Transverse colon (tissue), 4 donors: ENCODE data around the gene PDE4D.

ENCODE experiments used
- EP300 ChIP-seq: sonication (generic); formaldehyde crosslinking; IDR thresholded peaks from one replicate; pipeline ENCODE4 v1.6.1; 2017; ENCODE audit warnings: antibody characterized with exemption, low read depth
- POLR2A ChIP-seq: fragments of 450-650 bp; IDR thresholded peaks from one replicate; pipeline ENCODE4 v1.6.1; 2016; ENCODE audit warnings: antibody characterized with exemption, mild to moderate bottlenecking, moderate library complexity
- POLR2AphosphoS5 ChIP-seq, 3 donors: sonication (generic); formaldehyde crosslinking; IDR thresholded peaks; one replicate each; pipeline ENCODE4 v1.6.1; 2016; ENCODE audit warnings: antibody characterized with exemption in 3 of 3
- TF ChIP-seq, protein P1 (sequence below), 5 experiments: fragments of 200-600 bp in 3 of 5; fragments of 450-650 bp in 2 of 5; sonication (generic) in 3 of 5; IDR thresholded peaks; 1 replicate in 2 of 5; 2 replicates in 3 of 5; pipeline ENCODE4 v1.5.1; 2016 to 2017; ENCODE audit warnings: antibody characterized with exemption in 5 of 5, inconsistent platforms in 3 of 5, mild to moderate bottlenecking in 2 of 5, moderate library complexity in 1 of 5

DNA sequence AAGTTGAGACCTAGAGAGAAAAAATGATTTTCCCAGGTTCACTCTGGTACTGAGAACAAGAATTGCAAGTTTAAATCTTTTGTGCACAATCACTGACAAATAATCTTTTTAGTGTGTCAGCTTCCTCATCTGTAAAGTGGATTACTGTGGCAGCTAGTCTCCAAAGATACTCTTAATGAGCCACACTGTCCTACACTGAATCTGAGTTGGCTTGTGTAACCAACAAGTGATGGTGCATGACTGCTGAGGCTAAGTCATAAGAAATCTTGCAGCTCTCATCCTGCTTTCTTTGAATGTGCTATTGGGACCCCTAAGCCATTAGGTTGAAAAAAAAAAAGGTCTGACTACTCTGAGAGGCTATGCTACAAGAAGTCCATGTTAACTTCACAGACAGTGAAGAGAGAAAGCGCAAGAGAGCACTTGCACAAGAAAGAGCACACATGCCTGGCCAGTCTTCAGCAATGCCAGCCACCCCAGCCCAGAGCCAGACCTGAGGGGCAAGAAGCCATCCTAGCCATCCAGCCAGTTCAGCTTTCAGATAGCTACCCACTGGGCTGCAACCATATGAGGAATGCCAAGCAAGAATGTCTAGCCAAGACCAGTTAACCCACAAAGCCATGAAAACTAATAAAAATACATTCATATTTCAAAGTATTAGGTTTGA is 891.2 kb downstream of the PDE4D start:
- TF ChIP-seq POLR2AphosphoS5 (IDR thresholded peaks at IDR 0.05) (no peak), POLR2A (no peak), EP300 (no peak)
- TF ChIP-seq, protein P1, sequence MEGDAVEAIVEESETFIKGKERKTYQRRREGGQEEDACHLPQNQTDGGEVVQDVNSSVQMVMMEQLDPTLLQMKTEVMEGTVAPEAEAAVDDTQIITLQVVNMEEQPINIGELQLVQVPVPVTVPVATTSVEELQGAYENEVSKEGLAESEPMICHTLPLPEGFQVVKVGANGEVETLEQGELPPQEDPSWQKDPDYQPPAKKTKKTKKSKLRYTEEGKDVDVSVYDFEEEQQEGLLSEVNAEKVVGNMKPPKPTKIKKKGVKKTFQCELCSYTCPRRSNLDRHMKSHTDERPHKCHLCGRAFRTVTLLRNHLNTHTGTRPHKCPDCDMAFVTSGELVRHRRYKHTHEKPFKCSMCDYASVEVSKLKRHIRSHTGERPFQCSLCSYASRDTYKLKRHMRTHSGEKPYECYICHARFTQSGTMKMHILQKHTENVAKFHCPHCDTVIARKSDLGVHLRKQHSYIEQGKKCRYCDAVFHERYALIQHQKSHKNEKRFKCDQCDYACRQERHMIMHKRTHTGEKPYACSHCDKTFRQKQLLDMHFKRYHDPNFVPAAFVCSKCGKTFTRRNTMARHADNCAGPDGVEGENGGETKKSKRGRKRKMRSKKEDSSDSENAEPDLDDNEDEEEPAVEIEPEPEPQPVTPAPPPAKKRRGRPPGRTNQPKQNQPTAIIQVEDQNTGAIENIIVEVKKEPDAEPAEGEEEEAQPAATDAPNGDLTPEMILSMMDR (IDR thresholded peaks at IDR 0.05): no peak
